ENCODE results near the gene AGBL4. TPM values are rescaled to one million over a fixed set of nuclear protein-coding genes. Genes with fewer than 3 reads are reported as not detected.

AGBL4 gene
- total RNA-seq, 1 experiment from 2014 or later, result not detected

GRCh38 chr1:48761986-48762385 is 1261.8 kb downstream of the AGBL4 start:
- Mint-ChIP-seq H3K27ac (ENCODE audit: unreplicated experiment) (no peak overlapping the region), H3K4me3 (ENCODE audit: unreplicated experiment) (no peak overlapping the region), H3K36me3 (ENCODE audit: insufficient read depth, unreplicated experiment) (no peaks in the 10 kb centered on the region), H3K27me3 (ENCODE audit: insufficient read depth, unreplicated experiment) (no peaks in the 10 kb centered on the region), H3K4me1 (ENCODE audit: low read depth, unreplicated experiment) (no peaks in the 10 kb centered on the region), H3K9me3 (ENCODE audit: unreplicated experiment) (peaks cover 18% of the 10 kb centered on the region)
- intact Hi-C loops (cut with micrococcal nuclease; ENCODE audit: unreplicated experiment), result loop anchor here (5.0 kb wide), 1 partner anchor 55 kb away; no protein-coding TSS in a partner anchor
- no peak for TF ChIP-seq CTCF (IDR thresholded peaks at IDR 0.05; ENCODE audit: insufficient read depth in 1 of 2, low read depth in 1 of 2, low read length in 1 of 2, severe bottlenecking in 1 of 2, unreplicated experiment in 1 of 2)
- Histone ChIP-seq H3K4me3 (ENCODE audit: low read depth, low read length) (no peak overlapping the region), H3K4me1 (no peaks in the 10 kb centered on the region), H3K27me3 (replicated peaks; ENCODE audit: control insufficient read depth, insufficient read depth, low read length) (no peaks in the 10 kb centered on the region), H3K36me3 (ENCODE audit: control insufficient read depth, insufficient read depth, low read length) (no peaks in the 10 kb centered on the region), H3K9me3 (no peaks in the 10 kb centered on the region)
- ChIA-PET POLR2A (no interaction called here), CTCF (interaction anchor here (1.6 kb wide), 1 partner anchor 9 kb away, joined by 5 read pairs; no protein-coding TSS in a partner anchor)
- DNase-seq, result no peak
- no TSS peak for BruUV-seq (replicated peaks)

GRCh38 chr1:48761411-48761810 is 1262.3 kb downstream of the AGBL4 start:
- H3K27me3 Mint-ChIP-seq (ENCODE audit: insufficient read depth, unreplicated experiment), result no peaks in the 10 kb centered on the region
- no peaks in the 10 kb centered on the region for H3K9me3 ChIP-seq
- H3K4me3 ChIP-seq (ENCODE audit: low read depth, low read length), result no peak overlapping the region
- no peaks in the 10 kb centered on the region for H3K36me3 ChIP-seq (ENCODE audit: control insufficient read depth, insufficient read depth, low read length)
- POLR2A ChIA-PET, result no interaction called here
- H3K27me3 ChIP-seq (replicated peaks; ENCODE audit: control insufficient read depth, insufficient read depth, low read length), result no peaks in the 10 kb centered on the region
- BruUV-seq (replicated peaks), result no TSS peak
- H3K9me3 Mint-ChIP-seq (ENCODE audit: unreplicated experiment), result peaks cover 21% of the 10 kb centered on the region
- TF ChIP-seq CTCF (IDR thresholded peaks at IDR 0.05; ENCODE audit: insufficient read depth in 1 of 2, low read depth in 1 of 2, low read length in 1 of 2, severe bottlenecking in 1 of 2, unreplicated experiment in 1 of 2), result no peak
- H3K4me1 Mint-ChIP-seq (ENCODE audit: low read depth, unreplicated experiment), result no peaks in the 10 kb centered on the region
- no peak for DNase-seq
- H3K4me3 Mint-ChIP-seq (ENCODE audit: unreplicated experiment), result no peak overlapping the region
- intact Hi-C loops (cut with micrococcal nuclease; ENCODE audit: unreplicated experiment), result loop anchor here (5.0 kb wide), 1 partner anchor 56 kb away; no protein-coding TSS in a partner anchor
- H3K4me1 ChIP-seq, result no peaks in the 10 kb centered on the region
- CTCF ChIA-PET, result no interaction called here
- no peaks in the 10 kb centered on the region for H3K36me3 Mint-ChIP-seq (ENCODE audit: insufficient read depth, unreplicated experiment)
- no peak overlapping the region for H3K27ac Mint-ChIP-seq (ENCODE audit: unreplicated experiment)

- no peak for DNase-seq
- Histone ChIP-seq H3K36me3 (ENCODE audit: control insufficient read depth, insufficient read depth, low read length) (no peaks in the 10 kb centered on the region), H3K9me3 (no peaks in the 10 kb centered on the region), H3K4me1 (no peaks in the 10 kb centered on the region), H3K4me3 (ENCODE audit: low read depth, low read length) (no peak overlapping the region), H3K27me3 (replicated peaks; ENCODE audit: control insufficient read depth, insufficient read depth, low read length) (no peaks in the 10 kb centered on the region)
- Mint-ChIP-seq H3K9me3 (ENCODE audit: unreplicated experiment) (peaks cover 26% of the 10 kb centered on the region), H3K27ac (ENCODE audit: unreplicated experiment) (no peak overlapping the region), H3K36me3 (ENCODE audit: insufficient read depth, unreplicated experiment) (no peaks in the 10 kb centered on the region), H3K4me3 (ENCODE audit: unreplicated experiment) (no peak overlapping the region), H3K27me3 (ENCODE audit: insufficient read depth, unreplicated experiment) (no peaks in the 10 kb centered on the region), H3K4me1 (ENCODE audit: low read depth, unreplicated experiment) (peaks cover 5% of the 10 kb centered on the region)
- TF ChIP-seq CTCF (IDR thresholded peaks at IDR 0.05; ENCODE audit: insufficient read depth in 1 of 2, low read depth in 1 of 2, low read length in 1 of 2, severe bottlenecking in 1 of 2, unreplicated experiment in 1 of 2), result no peak
- intact Hi-C loops (cut with micrococcal nuclease; ENCODE audit: unreplicated experiment), result loop anchor here (5.0 kb wide), 1 partner anchor 56 kb away; no protein-coding TSS in a partner anchor
- CTCF ChIA-PET, result no interaction called here
- BruUV-seq (replicated peaks), result no TSS peak
- POLR2A ChIA-PET, result no interaction called here
Observed at GRCh38 chr1:48760857-48761256, 1262.9 kb downstream of the AGBL4 start.
